ENCODE measurements around the gene ETV3L. TPM values are rescaled to one million over a fixed set of nuclear protein-coding genes. Genes with fewer than 3 reads are reported as not detected.
"Not testable (repeated sequence)": the region's sequence is repeated elsewhere in the genome, so short reads cannot be mapped to it uniquely, and the experiment has no call there.

Gene ETV3L
- total RNA-seq, 1 donor from 2014 or later = not detected

GRCh38 chr1:157085421-157085820 is 14.2 kb downstream of the ETV3L start:
- no peak for TF ChIP-seq CTCF (conservative IDR thresholded peaks at IDR 0.05; ENCODE audit: low read depth, low read length)
- no peak for DNase-seq (ENCODE audit: low read depth)
- no peak overlapping the region for H3K4me3 ChIP-seq (ENCODE audit: low read depth, low read length)

GRCh38 chr1:157084720-157085119 is 14.9 kb downstream of the ETV3L start:
- no peak for TF ChIP-seq CTCF (conservative IDR thresholded peaks at IDR 0.05; ENCODE audit: low read depth, low read length)
- no peak overlapping the region for H3K4me3 ChIP-seq (ENCODE audit: low read depth, low read length)
- DNase-seq (ENCODE audit: low read depth) = no peak

GRCh38 chr1:157081707-157082106 is 17.9 kb downstream of the ETV3L start:
- no peak for TF ChIP-seq CTCF (conservative IDR thresholded peaks at IDR 0.05; ENCODE audit: low read depth, low read length)

GRCh38 chr1:157080714-157081113 is 18.9 kb downstream of the ETV3L start:
- no peak for TF ChIP-seq CTCF (conservative IDR thresholded peaks at IDR 0.05; ENCODE audit: low read depth, low read length)
- DNase-seq (ENCODE audit: low read depth) = no peak
- no peak overlapping the region for H3K4me3 ChIP-seq (ENCODE audit: low read depth, low read length)

More at GRCh38 chr1:157081707-157082106, 17.9 kb downstream of the ETV3L start:
- no peak overlapping the region for H3K4me3 ChIP-seq (ENCODE audit: low read depth, low read length)
- DNase-seq (ENCODE audit: low read depth) = no peak

- no peak overlapping the region for H3K4me3 ChIP-seq (ENCODE audit: low read depth, low read length)
- no peak for TF ChIP-seq CTCF (conservative IDR thresholded peaks at IDR 0.05; ENCODE audit: low read depth, low read length)
- DNase-seq (ENCODE audit: low read depth) = no peak
Observed at GRCh38 chr1:157077394-157077793, 22.2 kb downstream of the ETV3L start.

- no peak for DNase-seq (ENCODE audit: low read depth)
- peak; percentile 55 for TF ChIP-seq CTCF (conservative IDR thresholded peaks at IDR 0.05; ENCODE audit: low read depth, low read length)
- H3K4me3 ChIP-seq (ENCODE audit: low read depth, low read length) = no peak overlapping the region
Observed at GRCh38 chr1:157073944-157074685, 25.5 kb downstream of the ETV3L start.

GRCh38 chr1:157069601-157070000 is 30.0 kb downstream of the ETV3L start:
- DNase-seq (ENCODE audit: low read depth) = no peak
- no peak for TF ChIP-seq CTCF (conservative IDR thresholded peaks at IDR 0.05; ENCODE audit: low read depth, low read length)
- no peak overlapping the region for H3K4me3 ChIP-seq (ENCODE audit: low read depth, low read length)

- not testable (repeated sequence) for DNase-seq (ENCODE audit: low read depth); H3K4me3 ChIP-seq (ENCODE audit: low read depth, low read length)
Observed at GRCh38 chr1:157059241-157059640, 40.4 kb downstream of the ETV3L start.
